Measurements from ENCODE around the gene FAM168B. TPM values are rescaled to one million over a fixed set of nuclear protein-coding genes. Genes with fewer than 3 reads are reported as not detected.
"Not testable (repeated sequence)": the region's sequence is repeated elsewhere in the genome, so short reads cannot be mapped to it uniquely, and the experiment has no call there.

The FAM168B gene
- total RNA-seq, 1 experiment from 2014 or later, result 119 TPM

DNA sequence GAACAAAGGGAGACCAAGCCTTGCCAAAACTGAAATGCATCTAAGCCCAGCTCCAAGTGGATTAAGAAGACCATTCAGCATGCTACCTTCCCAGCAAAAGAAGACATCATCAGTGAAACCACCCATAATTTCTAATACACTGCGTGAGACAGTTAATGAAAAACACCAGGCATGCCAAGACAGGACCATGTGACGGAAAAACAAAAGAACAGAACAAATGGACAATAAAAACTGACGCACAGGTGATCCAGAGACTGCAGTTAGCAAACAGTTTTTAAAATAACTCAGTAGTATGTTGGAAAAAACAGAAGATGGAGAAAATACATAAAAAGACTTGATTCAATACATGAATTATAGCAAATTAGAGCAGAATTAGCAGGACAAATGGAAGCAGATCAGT lies 15.3 kb downstream of the FAM168B start:
- Mint-ChIP-seq H3K27me3 (ENCODE audit: insufficient read depth, unreplicated experiment) (no peaks in the 10 kb centered on the region), H3K36me3 (ENCODE audit: insufficient read depth, unreplicated experiment) (peaks cover 98% of the 10 kb centered on the region), H3K4me3 (ENCODE audit: unreplicated experiment) (no peak overlapping the region), H3K4me1 (ENCODE audit: low read depth, unreplicated experiment) (peaks cover 8% of the 10 kb centered on the region), H3K9me3 (ENCODE audit: unreplicated experiment) (no peaks in the 10 kb centered on the region), H3K27ac (ENCODE audit: unreplicated experiment) (peak overlapping the region; percentile 52)
- Histone ChIP-seq H3K27me3 (replicated peaks; ENCODE audit: control insufficient read depth, insufficient read depth, low read length) (no peaks in the 10 kb centered on the region), H3K9me3 (no peaks in the 10 kb centered on the region), H3K4me3 (ENCODE audit: low read depth, low read length) (no peak overlapping the region), H3K4me1 (no peaks in the 10 kb centered on the region), H3K36me3 (ENCODE audit: control insufficient read depth, insufficient read depth, low read length) (peaks cover 3% of the 10 kb centered on the region; the same call in 1 of the 2 replicates)
- intact Hi-C loops (cut with micrococcal nuclease; ENCODE audit: unreplicated experiment), result no loop called here
- ChIA-PET POLR2A (no interaction called here), CTCF (no interaction called here)
- no peak for DNase-seq
- TF ChIP-seq, protein P1, sequence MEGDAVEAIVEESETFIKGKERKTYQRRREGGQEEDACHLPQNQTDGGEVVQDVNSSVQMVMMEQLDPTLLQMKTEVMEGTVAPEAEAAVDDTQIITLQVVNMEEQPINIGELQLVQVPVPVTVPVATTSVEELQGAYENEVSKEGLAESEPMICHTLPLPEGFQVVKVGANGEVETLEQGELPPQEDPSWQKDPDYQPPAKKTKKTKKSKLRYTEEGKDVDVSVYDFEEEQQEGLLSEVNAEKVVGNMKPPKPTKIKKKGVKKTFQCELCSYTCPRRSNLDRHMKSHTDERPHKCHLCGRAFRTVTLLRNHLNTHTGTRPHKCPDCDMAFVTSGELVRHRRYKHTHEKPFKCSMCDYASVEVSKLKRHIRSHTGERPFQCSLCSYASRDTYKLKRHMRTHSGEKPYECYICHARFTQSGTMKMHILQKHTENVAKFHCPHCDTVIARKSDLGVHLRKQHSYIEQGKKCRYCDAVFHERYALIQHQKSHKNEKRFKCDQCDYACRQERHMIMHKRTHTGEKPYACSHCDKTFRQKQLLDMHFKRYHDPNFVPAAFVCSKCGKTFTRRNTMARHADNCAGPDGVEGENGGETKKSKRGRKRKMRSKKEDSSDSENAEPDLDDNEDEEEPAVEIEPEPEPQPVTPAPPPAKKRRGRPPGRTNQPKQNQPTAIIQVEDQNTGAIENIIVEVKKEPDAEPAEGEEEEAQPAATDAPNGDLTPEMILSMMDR (IDR thresholded peaks at IDR 0.05; ENCODE audit: insufficient read depth in 1 of 2, low read depth in 1 of 2, low read length in 1 of 2, severe bottlenecking in 1 of 2, unreplicated experiment in 1 of 2), result no peak
- BruUV-seq (replicated peaks), result no TSS peak

DNA sequence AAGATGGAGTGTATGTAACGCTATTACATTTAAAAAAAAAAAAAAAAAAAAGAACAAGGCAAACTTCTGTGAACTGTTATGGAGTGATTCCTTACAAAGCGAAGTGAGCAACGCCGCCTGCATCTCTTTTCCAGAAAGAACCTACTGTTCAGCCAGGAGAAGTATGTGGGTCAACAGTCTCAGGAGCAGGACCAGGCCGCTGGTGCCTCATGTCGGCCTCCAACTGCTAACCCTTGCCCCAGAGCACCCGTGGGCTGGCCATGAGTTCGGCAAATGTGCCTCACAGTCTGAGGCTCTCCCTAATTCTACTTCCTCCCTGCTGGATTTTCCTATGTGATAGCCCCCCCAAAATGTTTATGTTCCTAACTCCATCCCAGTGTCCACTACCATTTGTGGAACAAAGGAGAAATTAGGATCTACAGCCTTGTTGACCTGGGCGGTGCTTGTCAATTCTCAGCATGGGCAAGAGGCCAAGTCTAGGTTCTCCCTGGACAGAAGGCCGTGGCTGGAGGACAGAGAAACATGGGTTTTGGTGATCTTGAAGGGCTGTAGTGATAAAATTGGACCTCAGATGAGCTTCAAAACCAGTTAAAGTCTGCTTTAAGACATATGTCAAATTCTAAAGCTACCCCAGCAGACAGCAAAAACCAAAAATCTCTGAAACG lies 15.9 kb downstream of the FAM168B start:
- Histone ChIP-seq H3K4me1 (no peaks in the 10 kb centered on the region), H3K4me3 (ENCODE audit: low read depth, low read length) (no peak overlapping the region), H3K27me3 (replicated peaks; ENCODE audit: control insufficient read depth, insufficient read depth, low read length) (no peaks in the 10 kb centered on the region), H3K9me3 (no peaks in the 10 kb centered on the region), H3K36me3 (ENCODE audit: control insufficient read depth, insufficient read depth, low read length) (peaks cover 3% of the 10 kb centered on the region; the same call in 1 of the 2 replicates)
- POLR2A ChIA-PET, result no interaction called here
- H3K9me3 Mint-ChIP-seq (ENCODE audit: unreplicated experiment), result no peaks in the 10 kb centered on the region
- no peaks in the 10 kb centered on the region for H3K27me3 Mint-ChIP-seq (ENCODE audit: insufficient read depth, unreplicated experiment)
- TF ChIP-seq, protein P1 (IDR thresholded peaks at IDR 0.05; ENCODE audit: insufficient read depth in 1 of 2, low read depth in 1 of 2, low read length in 1 of 2, severe bottlenecking in 1 of 2, unreplicated experiment in 1 of 2), result no peak
- intact Hi-C loops (cut with micrococcal nuclease; ENCODE audit: unreplicated experiment), result no loop called here
- H3K27ac Mint-ChIP-seq (ENCODE audit: unreplicated experiment), result no peak overlapping the region
- CTCF ChIA-PET, result no interaction called here
- BruUV-seq (replicated peaks), result no TSS peak
- peaks cover 8% of the 10 kb centered on the region for H3K4me1 Mint-ChIP-seq (ENCODE audit: low read depth, unreplicated experiment)
- DNase-seq, result no peak
- H3K36me3 Mint-ChIP-seq (ENCODE audit: insufficient read depth, unreplicated experiment), result peaks cover 100% of the 10 kb centered on the region
- no peak overlapping the region for H3K4me3 Mint-ChIP-seq (ENCODE audit: unreplicated experiment)

DNA sequence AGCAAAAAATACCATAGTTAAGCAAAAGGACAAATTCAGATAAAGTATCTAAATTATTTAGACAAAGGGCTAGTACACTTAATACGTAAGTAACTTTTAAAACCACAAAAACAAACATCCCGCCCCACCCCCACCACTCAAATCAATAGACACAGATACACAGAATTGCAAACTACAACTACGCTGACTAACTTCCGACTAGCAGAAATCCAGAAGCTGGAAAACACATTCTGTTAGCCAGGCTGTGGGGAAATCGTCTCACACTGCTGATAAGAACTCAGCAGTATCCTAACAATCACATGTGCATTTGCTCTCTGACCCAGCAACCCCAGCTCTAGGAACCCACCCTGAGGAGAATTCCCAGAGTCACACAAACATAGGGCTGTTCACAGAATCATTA lies 16.6 kb downstream of the FAM168B start:
- no peaks in the 10 kb centered on the region for H3K9me3 Mint-ChIP-seq (ENCODE audit: unreplicated experiment)

DNA sequence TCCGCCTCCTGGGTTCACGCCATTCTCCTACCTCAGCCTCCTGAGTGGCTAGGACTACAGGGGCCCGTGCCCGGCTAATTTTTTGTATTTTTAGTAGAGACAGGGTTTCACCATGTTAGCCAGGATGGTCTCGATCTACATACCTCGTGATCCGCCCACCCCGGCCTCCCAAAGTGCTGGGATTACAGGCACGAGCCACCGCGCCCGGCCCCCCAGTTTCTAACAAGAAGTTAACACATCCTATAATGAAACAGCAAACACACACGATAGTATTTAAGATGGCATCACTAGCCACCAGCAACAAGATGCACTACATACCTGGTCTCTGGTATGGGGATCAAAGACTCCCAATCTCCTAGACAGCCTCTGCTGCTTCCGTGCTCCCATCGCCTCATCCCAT lies 17.7 kb downstream of the FAM168B start:
- H3K27me3 ChIP-seq (replicated peaks; ENCODE audit: control insufficient read depth, insufficient read depth, low read length); H3K9me3 ChIP-seq; H3K4me1 Mint-ChIP-seq (ENCODE audit: low read depth, unreplicated experiment); H3K27ac Mint-ChIP-seq (ENCODE audit: unreplicated experiment); H3K27me3 Mint-ChIP-seq (ENCODE audit: insufficient read depth, unreplicated experiment); H3K4me3 Mint-ChIP-seq (ENCODE audit: unreplicated experiment); CTCF ChIA-PET; POLR2A ChIA-PET; intact Hi-C loops (cut with micrococcal nuclease; ENCODE audit: unreplicated experiment); H3K4me3 ChIP-seq (ENCODE audit: low read depth, low read length); BruUV-seq (replicated peaks); DNase-seq; H3K4me1 ChIP-seq; H3K36me3 ChIP-seq (ENCODE audit: control insufficient read depth, insufficient read depth, low read length); H3K9me3 Mint-ChIP-seq (ENCODE audit: unreplicated experiment): not testable (repeated sequence)
- H3K36me3 Mint-ChIP-seq (ENCODE audit: insufficient read depth, unreplicated experiment), result peaks cover 100% of the 10 kb centered on the region

More for the DNA sequence above, 16.6 kb downstream of the FAM168B start:
- ChIA-PET CTCF (no interaction called here), POLR2A (no interaction called here)
- no peak for DNase-seq
- H3K4me1 Mint-ChIP-seq (ENCODE audit: low read depth, unreplicated experiment), result peaks cover 8% of the 10 kb centered on the region
- no peaks in the 10 kb centered on the region for H3K27me3 ChIP-seq (replicated peaks; ENCODE audit: control insufficient read depth, insufficient read depth, low read length)
- no peak overlapping the region for H3K4me3 ChIP-seq (ENCODE audit: low read depth, low read length)
- H3K36me3 ChIP-seq (ENCODE audit: control insufficient read depth, insufficient read depth, low read length), result peaks cover 2% of the 10 kb centered on the region; the same call in 1 of the 2 replicates
- no peaks in the 10 kb centered on the region for H3K27me3 Mint-ChIP-seq (ENCODE audit: insufficient read depth, unreplicated experiment)
- H3K36me3 Mint-ChIP-seq (ENCODE audit: insufficient read depth, unreplicated experiment), result peaks cover 100% of the 10 kb centered on the region
- H3K27ac Mint-ChIP-seq (ENCODE audit: unreplicated experiment), result no peak overlapping the region
- no peaks in the 10 kb centered on the region for H3K9me3 ChIP-seq
- H3K4me1 ChIP-seq, result no peaks in the 10 kb centered on the region
- no TSS peak for BruUV-seq (replicated peaks)
- intact Hi-C loops (cut with micrococcal nuclease; ENCODE audit: unreplicated experiment), result no loop called here
- TF ChIP-seq, protein P1 (IDR thresholded peaks at IDR 0.05; ENCODE audit: insufficient read depth in 1 of 2, low read depth in 1 of 2, low read length in 1 of 2, severe bottlenecking in 1 of 2, unreplicated experiment in 1 of 2), result no peak
- H3K4me3 Mint-ChIP-seq (ENCODE audit: unreplicated experiment), result no peak overlapping the region

DNA sequence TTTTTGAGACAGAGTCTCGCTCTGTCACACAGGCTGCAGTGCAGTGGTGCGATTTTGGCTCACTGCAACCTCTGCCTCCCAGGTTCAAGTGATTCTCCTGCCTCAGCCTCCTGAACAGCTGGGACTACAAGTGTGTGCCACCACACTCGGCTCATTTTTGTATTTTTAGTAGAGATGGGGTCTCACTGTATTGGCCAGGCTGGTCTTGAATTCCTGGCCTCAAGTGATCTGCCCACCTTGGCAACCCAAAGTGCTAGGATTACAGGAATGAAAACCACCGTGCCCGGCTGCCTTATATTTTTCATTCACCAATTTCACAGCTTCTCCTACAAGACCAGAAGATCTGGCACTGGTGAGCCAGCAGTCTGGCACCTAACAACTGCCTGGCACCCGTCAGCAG lies 25.1 kb downstream of the FAM168B start:
- H3K27me3 Mint-ChIP-seq (ENCODE audit: insufficient read depth, unreplicated experiment); H3K36me3 ChIP-seq (ENCODE audit: control insufficient read depth, insufficient read depth, low read length); H3K9me3 ChIP-seq; BruUV-seq (replicated peaks); H3K4me1 ChIP-seq; DNase-seq; intact Hi-C loops (cut with micrococcal nuclease; ENCODE audit: unreplicated experiment); H3K4me3 ChIP-seq (ENCODE audit: low read depth, low read length); H3K27ac Mint-ChIP-seq (ENCODE audit: unreplicated experiment); H3K9me3 Mint-ChIP-seq (ENCODE audit: unreplicated experiment); H3K4me1 Mint-ChIP-seq (ENCODE audit: low read depth, unreplicated experiment); H3K4me3 Mint-ChIP-seq (ENCODE audit: unreplicated experiment); H3K27me3 ChIP-seq (replicated peaks; ENCODE audit: control insufficient read depth, insufficient read depth, low read length); POLR2A ChIA-PET; CTCF ChIA-PET: not testable (repeated sequence)
- H3K36me3 Mint-ChIP-seq (ENCODE audit: insufficient read depth, unreplicated experiment), result peaks cover 82% of the 10 kb centered on the region

Data from Caco-2 (cell line).